ENCODE measurements around the gene SLMAP.
"Not testable (repeated sequence)": the region's sequence is repeated elsewhere in the genome, so short reads cannot be mapped to it uniquely, and the experiment has no call there.

The SLMAP gene

DNA sequence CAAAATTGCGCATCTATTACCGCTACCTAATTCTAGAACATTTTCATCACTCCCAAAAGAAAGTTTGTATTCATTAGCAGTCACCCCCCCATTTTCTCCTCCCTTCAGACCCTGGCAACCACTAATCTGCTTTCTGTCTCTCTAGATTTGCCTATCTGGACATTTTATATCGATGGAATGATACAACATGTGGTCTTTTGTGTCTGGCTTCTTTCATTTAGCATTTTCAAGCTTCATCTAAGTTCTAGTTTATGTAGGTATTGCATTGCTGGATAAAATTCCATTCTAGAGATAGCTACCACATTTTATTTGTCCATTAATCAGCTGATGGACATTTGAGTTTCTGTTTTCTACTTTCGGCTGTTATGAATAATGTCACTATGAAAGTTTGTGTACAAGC lies 38.4 kb downstream of the SLMAP start:
- no peak for DNase-seq (ENCODE audit: low read depth in 3 of 3)

DNA sequence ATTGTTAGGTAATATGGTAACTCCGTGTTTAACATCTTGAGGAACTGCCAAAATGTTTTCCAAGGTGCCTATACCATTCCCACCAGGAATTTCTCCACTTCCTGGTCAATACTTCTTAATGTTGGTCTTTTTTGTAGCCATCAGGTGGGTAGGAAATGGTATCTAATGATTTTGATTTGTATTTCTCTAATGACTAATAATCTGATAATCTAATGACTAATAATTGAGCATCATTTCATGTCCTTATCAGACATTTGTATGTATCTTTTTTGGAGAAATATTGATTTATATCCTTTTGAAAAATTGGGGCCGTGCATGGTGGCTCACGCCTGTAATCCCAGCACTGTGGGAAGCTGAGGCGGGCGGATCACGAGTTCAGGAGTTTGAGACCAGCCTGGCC lies 38.8 kb downstream of the SLMAP start:
- no peak for DNase-seq (ENCODE audit: low read depth in 3 of 3)

DNA sequence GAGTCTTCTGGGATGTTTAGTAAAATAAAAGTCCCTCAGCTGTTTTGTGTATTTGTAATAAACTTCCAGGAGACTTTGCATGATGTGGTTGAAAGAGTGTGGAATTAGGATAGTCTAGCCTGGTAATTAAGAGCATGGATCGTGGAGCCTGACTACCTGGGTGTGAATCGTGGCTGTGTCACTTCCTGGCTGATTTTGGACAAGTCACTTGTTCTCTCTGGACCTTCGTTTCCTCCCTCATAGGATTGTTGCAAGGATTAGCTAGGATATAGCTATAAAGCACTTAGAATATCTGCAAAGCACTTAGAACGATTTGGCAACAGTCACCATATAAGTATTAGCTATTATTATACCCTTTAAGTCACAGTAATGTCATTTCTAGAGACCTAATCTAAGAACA lies 40.2 kb downstream of the SLMAP start:
- DNase-seq (ENCODE audit: low read depth in 3 of 3) = no peak

DNA sequence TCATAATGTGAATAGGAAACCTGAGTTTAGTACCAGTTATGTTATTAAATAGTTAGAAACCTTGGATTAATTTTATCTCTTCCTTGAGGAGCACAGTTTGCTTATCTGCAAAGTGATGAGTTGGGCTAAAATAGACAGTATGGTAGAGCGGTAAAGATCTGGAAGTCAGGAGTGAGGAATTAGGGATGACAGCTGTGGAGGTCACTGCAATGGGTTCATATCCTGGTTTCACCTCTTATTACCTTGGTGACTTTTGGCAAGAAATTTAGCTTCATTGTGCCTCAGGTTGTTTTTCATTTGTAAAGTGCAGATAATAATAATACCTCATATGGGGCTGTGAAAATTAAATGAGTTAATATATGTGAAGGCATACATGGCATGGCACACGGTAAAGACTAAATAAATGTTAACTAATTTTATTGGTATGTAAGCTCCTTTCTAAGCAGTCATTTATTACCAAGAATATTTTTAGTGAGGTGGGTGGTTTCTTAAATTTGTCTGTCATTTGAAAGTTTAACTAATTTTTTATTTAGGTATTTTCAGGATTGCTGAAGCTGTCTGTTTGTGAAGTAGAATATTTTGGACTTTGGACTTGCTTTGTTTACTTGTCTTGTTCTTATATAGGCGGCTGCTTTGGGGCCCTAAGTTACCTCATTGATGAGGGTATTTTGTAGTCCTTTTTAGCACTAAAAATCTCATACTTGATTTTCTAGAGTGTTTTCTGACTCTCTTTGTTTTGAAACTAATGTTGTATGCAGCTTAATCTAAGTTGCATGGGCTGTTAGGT lies 41.8 kb downstream of the SLMAP start:
- no peak for DNase-seq (ENCODE audit: low read depth in 3 of 3)

DNA sequence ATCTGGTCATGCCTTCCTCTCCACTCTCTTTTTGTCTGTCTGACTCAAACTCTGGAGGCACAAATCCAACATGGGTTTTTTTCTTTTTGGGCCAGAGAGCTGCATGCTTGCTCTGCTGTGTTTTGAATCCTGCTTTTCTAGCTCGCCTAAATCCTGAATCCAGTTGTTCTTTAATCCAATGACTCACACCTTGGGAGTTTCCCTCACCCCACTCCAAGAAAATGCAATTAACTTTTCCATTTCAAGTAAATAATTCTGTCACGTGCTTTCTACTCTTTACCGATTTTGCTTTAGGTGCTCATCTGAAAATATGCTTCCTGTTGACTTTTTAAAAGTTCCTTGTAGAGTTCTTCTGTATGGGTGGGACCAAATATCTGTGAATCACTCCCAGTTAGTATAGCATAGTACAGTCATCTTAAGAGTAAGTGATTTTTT lies 47.6 kb downstream of the SLMAP start:
- DNase-seq (ENCODE audit: low read depth in 3 of 3) = no peak

DNA sequence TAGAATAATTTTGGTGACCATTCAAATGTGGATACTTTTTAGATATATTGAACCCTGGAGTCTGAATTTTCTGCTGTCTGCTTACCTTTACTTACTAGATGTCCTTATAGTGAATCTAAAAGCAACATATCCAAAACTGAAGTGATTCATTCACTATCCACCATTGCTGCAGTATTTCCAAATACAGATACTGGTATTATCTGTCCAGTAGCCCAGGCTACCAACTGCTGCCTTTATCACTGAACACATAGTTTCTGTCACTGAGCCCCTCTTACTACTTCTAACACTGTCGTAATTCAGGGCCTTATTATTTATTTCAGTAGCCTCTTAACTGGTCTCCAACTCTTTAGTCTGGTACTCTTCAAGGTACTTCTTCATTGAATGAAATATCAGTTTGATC lies 49.2 kb downstream of the SLMAP start:
- DNase-seq (ENCODE audit: low read depth in 3 of 3) = no peak

DNA sequence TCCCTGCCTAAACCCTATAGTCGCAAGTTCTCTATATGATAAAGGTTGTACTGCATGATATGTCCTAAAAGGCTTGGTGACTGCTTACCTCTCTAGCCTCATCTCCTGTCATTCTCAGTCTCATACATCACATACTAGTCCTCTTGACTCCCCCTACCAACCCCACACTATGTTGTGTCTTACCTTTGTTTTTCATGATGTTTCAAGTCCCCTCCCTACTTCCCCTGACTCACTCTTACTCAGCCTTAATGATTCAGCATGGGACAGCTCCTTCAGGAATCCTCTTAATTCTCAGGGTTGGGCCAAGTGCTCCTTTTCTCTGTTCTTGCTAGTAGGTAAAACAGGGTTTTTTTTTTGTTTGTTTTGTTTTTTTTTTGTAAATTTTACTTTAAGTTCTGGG lies 49.6 kb downstream of the SLMAP start:
- DNase-seq (ENCODE audit: low read depth in 3 of 3) = no peak

DNA sequence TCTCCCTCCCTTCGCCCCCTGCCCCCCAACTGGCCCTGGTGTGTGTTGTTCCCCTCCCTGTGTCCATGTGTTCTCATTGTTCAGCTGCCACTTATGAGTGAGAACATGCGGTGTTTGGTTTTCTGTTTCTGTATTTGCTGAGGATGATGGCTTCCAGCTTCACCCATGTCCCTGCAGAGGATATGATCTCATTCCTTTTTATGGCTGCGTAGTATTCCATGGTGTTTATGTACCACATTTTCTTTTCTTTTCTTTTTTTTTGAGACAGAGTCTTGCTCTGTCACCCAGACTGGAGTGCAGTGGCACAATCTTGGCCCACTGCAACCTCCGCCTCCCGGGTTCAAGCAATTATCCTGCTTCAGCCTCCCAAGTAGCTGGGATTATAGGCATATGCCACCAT lies 50.1 kb downstream of the SLMAP start:
- not testable (repeated sequence) for DNase-seq (ENCODE audit: low read depth in 3 of 3)

DNA sequence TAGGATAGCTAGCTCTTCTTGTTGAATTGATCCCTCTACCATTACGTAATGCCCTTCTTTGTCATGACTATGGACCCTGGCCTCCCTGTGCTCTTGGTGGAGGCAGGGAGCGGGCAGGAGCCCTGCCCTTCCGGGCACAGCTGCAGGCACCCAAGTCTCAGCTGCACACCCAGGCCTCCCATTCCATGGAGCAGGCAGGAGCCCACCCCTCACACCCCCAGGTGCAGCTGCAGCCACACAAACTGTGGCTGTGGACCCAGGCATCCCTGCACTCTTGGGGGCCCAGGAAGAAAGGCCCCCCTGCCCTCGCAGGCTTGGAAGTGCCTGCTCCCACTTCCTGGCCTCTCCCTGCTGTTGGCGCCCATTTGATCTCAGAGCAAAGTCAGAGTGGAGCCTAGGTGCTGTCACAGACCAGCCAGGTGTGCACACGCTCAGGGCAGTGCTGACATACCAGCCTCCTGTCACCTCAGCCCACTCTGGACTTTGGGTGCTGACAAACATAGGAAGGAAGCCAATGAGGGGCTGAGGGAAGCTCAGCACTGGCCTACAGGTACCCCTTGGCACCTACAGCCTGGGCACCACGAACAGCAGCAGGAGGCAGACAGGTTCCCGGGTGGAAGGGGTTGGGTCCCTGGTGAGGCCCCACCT lies 53.0 kb downstream of the SLMAP start:
- DNase-seq (ENCODE audit: low read depth in 3 of 3) = no peak

DNA sequence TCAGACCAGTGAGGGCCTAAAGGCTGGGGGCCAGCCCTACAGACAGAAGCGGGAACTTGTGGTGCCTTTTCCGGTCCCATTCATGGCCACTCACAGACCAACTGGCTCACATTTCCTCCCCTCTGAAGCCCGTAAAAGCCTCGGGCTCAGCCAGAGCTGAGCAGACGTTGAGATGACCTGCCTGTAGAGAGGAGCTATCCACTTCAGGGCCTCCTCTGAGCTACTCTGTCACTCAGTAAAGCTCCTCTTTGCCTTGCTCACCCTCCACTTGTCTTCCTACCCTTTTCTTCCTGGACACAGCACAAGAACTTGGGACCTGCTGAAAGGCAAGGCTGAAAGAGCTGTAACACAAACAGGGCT lies 53.5 kb downstream of the SLMAP start:
- DNase-seq (ENCODE audit: low read depth in 3 of 3) = no peak

DNA sequence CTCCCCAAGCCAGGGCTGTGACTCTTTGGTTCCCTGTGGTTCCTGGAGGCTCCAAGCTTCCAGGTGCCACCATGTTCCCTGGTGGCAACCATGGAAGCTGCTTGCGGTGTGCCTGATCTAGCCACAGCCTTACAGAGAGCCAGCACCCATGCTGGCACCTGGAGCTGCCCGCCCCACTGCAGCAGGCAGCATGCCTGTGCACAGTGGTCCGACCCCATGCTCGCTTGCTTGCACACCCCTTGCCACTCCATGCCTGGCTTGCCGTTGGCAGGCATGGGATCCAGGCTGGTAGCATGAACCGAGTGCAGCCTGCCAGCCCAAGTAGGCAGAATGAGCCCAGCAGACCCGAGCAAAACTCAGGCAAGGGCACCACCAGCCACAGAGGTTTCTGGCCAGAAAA lies 53.9 kb downstream of the SLMAP start:
- no peak for DNase-seq (ENCODE audit: low read depth in 3 of 3)

DNA sequence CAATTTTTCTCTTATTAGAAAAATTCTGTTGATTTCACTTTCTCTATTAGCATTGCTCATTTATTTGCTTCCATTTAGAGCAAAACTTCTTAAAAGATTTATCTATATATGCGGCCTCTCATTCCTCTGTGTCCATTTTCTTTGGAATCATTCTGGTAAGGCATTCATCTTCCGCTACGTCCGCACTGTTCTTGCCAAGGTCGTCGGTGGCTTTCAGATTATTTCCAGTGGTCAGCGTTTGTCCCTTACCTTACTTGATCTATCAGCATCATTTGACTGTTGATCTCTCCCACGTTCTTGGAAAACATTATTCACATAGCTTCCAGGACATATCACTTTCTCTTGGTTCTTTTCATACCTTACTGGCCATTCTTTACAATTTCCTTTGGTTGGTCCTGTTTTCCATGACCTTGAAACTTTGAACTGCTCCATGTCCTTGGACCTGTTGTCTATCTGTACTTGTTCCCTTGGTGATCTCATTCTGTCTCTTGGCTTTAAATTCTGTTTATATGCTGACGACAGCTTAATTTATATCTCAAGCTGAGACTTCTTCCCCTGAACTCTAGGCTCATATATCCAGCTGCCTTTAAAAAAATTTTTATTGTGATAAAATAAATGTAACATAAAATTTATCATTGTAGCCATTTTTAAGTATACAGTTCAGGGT lies 54.5 kb downstream of the SLMAP start:
- DNase-seq (ENCODE audit: low read depth in 3 of 3) = no peak

DNA sequence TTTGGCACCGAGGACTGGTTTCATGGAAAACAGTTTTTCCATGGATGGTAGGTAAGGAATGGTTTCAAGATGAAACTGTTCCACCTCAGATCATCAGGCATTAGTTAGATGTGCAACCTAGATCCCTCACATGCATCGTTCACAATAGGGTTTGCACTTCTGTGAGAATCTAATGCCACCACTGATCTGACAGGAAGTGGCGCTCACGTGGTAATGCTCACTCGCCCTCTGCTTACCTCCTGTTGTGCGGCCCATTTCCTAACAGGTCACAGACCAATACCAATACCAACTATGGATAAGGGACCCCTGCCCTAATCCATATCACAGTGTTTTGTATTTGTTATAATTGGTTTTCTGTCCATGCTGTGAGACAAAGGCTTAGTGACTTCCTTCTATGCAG lies 58.9 kb downstream of the SLMAP start:
- DNase-seq (ENCODE audit: low read depth in 3 of 3) = peak in 1 of 3 experiments; percentile 10

DNA sequence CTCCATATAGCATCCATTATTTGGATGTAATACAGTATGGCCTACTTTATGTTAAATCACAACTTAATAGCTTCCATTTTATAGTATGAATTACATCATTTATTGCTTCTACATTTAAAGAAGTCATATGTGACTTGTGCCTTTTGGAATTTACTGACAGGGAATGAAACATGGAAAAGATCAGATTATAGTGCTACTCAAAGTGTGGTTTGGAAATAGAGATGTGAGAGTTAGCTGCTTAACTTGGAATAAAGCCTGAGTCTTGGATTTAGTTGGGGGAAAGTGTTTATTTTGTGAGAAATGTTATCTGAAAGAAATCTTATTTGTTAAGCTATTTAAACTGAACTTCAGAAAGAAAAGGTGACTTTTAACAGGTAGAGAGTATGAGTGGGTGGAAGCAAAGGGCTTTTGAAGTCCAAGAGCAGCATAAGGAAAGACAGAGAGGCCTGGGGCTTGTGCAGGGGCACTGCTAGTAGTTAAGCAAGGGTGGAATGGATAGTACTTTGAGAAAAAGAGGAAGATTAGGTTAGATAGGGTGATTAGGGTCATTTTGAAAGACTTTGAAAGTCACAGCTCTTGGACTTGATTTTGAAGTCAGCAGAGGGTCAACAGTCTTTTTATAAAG lies 60.5 kb downstream of the SLMAP start:
- DNase-seq (ENCODE audit: low read depth in 3 of 3) = no peak

DNA sequence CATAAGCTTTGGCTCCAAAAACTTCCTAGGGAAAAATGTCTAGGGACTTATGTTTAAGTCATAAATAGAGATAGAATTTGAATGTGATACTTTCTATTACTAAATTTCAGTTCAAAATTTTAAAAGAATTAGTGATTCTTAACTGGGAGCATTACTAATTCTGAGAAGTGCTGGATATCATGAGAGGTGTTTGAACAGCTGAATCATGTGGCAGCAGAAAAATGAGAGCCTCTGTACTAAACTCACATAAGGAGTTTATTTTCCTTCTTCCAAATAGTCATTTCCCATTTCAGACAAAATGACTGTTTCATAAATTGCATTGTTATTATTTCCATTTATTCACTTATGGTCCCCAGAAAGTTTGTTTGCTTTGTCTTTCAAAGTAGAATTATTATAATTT lies 62.7 kb downstream of the SLMAP start:
- no peak for DNase-seq (ENCODE audit: low read depth in 3 of 3)

DNA sequence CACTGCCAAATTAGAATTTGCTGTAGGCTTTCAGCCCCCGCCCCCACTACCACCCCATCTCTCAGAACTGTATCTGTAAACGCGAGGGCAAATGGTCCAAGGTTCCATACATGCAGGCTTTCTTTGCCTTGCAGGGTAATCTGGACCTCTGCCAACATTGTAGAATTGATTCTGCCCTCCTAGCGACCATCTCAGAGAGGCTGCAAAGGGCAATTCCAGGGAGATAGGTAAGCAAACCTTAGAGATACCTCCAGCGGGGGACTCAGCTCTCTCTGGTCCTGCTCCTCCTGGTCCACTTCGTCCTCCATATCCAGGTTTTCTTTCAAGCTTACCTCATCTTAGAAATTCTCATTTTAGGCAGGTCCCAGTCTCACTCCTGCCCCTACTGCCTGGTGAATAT lies 64.4 kb downstream of the SLMAP start:
- DNase-seq (ENCODE audit: low read depth in 3 of 3) = no peak

DNA sequence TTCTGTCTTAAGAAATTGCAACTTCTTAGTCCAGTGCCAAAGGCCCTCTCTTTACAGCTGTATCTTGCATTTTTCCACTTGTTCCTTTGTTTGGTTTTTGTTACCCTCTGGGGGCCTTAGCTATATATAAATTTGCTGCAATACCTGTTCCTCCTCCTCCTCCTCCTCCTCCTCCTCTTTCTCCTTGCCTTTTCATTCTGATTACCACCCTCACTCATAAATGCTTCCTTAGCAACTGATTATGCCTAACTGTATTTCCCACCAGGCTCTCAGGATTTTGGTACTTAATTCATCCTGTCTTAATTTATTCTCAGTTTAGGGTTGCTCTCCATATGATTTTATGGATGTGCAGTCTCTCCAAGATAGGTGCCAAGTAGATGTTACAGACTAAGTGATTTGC lies 65.7 kb downstream of the SLMAP start:
- DNase-seq (ENCODE audit: low read depth in 3 of 3) = no peak

DNA sequence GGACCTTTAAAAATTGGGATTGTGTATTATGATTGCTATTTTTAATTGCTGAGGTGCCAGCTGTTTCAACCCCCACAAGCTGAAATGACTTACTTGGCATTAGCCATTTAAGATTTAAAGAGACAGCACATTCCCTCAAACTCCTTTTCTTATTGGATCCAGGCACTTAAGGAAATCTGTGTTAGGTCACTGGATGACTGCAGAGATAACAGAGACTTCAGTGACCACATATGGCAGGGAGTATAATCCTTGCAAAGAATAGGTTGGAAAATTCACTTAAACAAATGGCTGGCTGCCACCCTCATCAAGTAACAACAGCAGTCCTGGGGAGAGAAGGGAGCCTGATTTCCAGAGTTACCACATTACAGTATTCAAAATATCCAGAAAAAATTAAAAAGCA lies 66.6 kb downstream of the SLMAP start:
- DNase-seq (ENCODE audit: low read depth in 3 of 3) = no peak

DNA sequence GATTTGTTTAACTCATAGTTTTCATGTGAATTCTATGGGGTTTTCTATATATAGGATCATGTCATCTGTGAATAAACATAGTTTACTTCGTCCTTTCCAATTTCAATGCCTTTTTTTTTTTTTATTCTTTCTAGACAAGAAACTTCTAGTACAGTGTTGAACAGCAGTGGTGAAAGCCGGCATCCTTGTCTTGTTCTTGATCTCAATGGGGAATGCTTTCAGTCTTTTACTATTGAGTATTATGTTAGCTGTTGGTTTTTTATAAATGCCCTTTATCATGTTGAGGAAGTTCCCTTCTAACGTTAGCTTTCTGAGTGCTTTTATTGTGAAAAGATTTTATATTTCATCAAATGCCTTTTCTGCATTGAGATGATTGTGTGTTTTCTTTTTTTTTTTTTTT lies 69.0 kb downstream of the SLMAP start:
- no peak for DNase-seq (ENCODE audit: low read depth in 3 of 3)

DNA sequence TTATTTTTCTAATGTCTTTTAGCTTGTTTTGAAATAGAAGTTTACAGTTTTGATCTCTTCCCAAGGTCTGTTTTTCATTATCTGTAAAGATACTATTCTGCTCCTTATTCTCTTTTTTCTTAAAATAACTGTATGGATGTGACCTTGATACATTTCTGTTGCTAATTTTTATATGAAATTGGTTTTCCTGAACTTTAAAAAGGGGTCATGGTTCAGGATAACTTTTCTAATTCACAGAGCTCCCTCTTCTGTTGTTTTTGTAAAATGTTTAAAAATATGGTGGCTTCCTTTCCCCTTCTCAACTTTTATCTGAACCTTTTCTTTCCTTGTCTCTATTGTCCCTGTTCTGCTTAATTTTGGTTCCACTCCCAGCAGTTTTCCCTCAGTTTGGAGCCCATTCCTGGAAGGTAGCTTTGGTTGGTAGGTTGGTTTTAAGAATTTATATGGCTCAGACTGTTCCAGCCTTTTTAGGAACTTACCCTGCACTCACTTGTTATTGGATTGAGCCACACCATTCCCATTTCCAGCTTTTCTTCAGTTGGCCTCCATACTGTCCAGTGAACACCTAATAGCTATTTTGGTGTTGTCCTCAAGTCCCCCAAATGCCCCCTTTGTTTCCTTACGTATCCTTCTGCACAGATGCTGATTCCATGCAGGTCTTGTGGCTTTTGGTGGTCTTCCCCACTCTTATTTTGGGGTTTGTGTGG lies 70.3 kb downstream of the SLMAP start:
- DNase-seq (ENCODE audit: low read depth in 3 of 3) = no peak

DNA sequence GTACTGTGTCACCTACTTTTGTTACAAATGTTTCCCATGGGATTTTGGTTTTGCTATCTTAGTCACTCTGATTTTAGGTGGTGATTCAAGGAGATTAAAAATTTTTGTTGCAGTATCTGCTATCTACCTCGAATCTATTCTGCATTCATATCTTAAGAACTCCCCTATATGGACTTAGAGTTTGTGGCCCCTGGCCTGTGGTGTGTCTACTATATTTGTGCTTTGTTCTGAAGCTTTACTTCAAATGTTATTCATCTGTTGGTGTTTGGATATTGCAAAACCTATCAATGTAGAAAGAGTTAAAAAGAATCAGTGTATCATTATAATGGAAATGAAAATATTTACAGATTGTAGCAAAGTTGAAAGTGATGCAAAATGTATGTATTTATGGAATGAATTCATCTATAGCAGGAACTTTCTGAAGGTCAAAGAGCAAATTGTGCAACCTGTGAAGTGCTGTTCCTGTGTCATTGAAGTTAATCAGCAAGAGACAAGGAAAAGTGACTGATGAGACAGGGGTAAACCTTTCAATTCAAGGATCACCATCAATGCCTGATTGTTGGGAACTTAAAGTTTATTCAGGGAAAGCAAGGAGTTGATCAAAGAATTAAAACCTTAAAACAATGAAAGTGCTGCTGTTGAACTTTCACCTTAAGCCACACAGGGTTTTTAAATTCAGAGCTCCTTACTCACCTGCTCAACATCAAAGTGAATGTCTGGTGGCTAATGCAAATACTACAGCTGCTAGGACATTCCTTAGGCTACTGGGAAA lies 71.0 kb downstream of the SLMAP start:
- DNase-seq (ENCODE audit: low read depth in 3 of 3) = no peak
